B cell (primary cell): ENCODE data around the gene PLEKHO1. TPM values are rescaled to one million over a fixed set of nuclear protein-coding genes. Genes with fewer than 3 reads are reported as not detected.

ENCODE experiments used
- ATAC-seq: fragments of 200-7000 bp; cut with Tn5 transposase; one replicate; pipeline ENCODE4 v1.10.0; 2021; ENCODE audit warnings: low read depth, mild to moderate bottlenecking, moderate number of reproducible peaks, moderate library complexity
- CTCF ChIA-PET: fragments of 350-600 bp; sonication (Branson Sonifier 250); formaldehyde crosslinking; loops from one replicate; lab custom pipeline; 2021; ENCODE audit warnings: antibody characterized with exemption, inconsistent platforms; lab: Charles Lee
- POLR2A ChIA-PET: fragments of 350-600 bp; sonication (Branson Sonifier 250); formaldehyde crosslinking; loops from one replicate; lab custom pipeline; 2021; ENCODE audit warnings: antibody characterized with exemption; lab: Charles Lee
- DNase-seq: peaks from one replicate; pipeline ENCODE4 v3.0.0; 2013
- H2AFZ ChIP-seq: 2 replicates; pipeline ENCODE4 v1.6.1; 2012; ENCODE audit warnings: mild to moderate bottlenecking, low read depth, low read length; ENCODE audit not compliant: insufficient read depth, poor library complexity, severe bottlenecking
- H3K27ac ChIP-seq, 2 donors: 1 replicate in 1 of 2; 2 replicates in 1 of 2; pipeline ENCODE4 v1.5.1; 2012 to 2013; ENCODE audit warnings: low read length in 2 of 2, mild to moderate bottlenecking in 2 of 2, moderate library complexity in 1 of 2
- H3K27me3 ChIP-seq, 4 experiments: fragments of 200-600 bp in 1 of 4; sonication (generic) in 1 of 4; replicated peaks in 1 of 4; 1 replicate in 2 of 4; 2 replicates in 2 of 4; pipeline versions ENCODE4 v1.6.1 to v1.7.0; 2013 to 2016; ENCODE audit warnings: low read length in 3 of 4, mild to moderate bottlenecking in 2 of 4, mixed read lengths in 1 of 4, moderate library complexity in 1 of 4; ENCODE audit not compliant: insufficient read depth in 4 of 4, control insufficient read depth in 3 of 4; ENCODE audit errors: control extremely low read depth in 1 of 4
- H3K36me3 ChIP-seq, 2 experiments: replicated peaks in 1 of 2; 1 replicate in 1 of 2; 2 replicates in 1 of 2; pipeline versions ENCODE4 v1.6.1 to v1.7.1; 2013; ENCODE audit warnings: low read length in 1 of 2; ENCODE audit not compliant: insufficient read depth in 2 of 2, control insufficient read depth in 1 of 2; ENCODE audit errors: control extremely low read depth in 1 of 2, extremely low read depth in 1 of 2
- H3K4me1 ChIP-seq, 2 donors: fragments of 200-600 bp in 1 of 2; sonication (generic) in 1 of 2; 1 replicate in 1 of 2; 2 replicates in 1 of 2; pipeline versions ENCODE4 v1.5.1 to v1.6.1; 2013 to 2017; ENCODE audit warnings: low read length in 2 of 2; ENCODE audit not compliant: control insufficient read depth in 2 of 2, insufficient read depth in 2 of 2
- H3K4me2 ChIP-seq: replicated peaks from 2 replicates; pipeline ENCODE3; 2012; ENCODE audit warnings: mild to moderate bottlenecking, low read depth, low read length; ENCODE audit not compliant: poor library complexity, severe bottlenecking
- H3K4me3 ChIP-seq, 5 experiments: fragments of 200-600 bp in 1 of 5; sonication (generic) in 1 of 5; 1 replicate in 3 of 5; 2 replicates in 2 of 5; pipeline versions ENCODE4 v1.5.1 to v1.7.0; 2011 to 2016; ENCODE audit warnings: low read length in 4 of 5, mild to moderate bottlenecking in 4 of 5, low read depth in 2 of 5, control low read depth in 1 of 5, moderate library complexity in 1 of 5; ENCODE audit not compliant: insufficient read depth in 1 of 5; ENCODE audit errors: control extremely low read depth in 1 of 5, extremely low read depth in 1 of 5
- H3K79me2 ChIP-seq: fragments of 200-600 bp; sonication (generic); one replicate; pipeline ENCODE4 v1.6.0; 2016; ENCODE audit warnings: low read length; ENCODE audit not compliant: control insufficient read depth, insufficient read depth
- H3K9ac ChIP-seq: fragments of 200-600 bp; sonication (generic); 2 replicates; pipeline ENCODE4 v1.6.1; 2017; ENCODE audit warnings: mild to moderate bottlenecking, low read length, moderate library complexity
- H3K9me3 ChIP-seq, 3 donors: one replicate each; pipeline versions ENCODE4 v1.6.1 to v1.7.1; 2013; ENCODE audit warnings: low read length in 2 of 3; ENCODE audit not compliant: control insufficient read depth in 2 of 3, insufficient read depth in 1 of 3; ENCODE audit errors: control extremely low read depth in 1 of 3
- H4K20me1 ChIP-seq: 2 replicates; pipeline ENCODE4 v1.6.0; 2012; ENCODE audit warnings: mild to moderate bottlenecking, low read length; ENCODE audit not compliant: insufficient read depth, control insufficient read depth, poor library complexity, severe bottlenecking
- H3K27ac Mint-ChIP-seq: one replicate; pipeline ENCODE4 v1.8.0; 2021; ENCODE audit warnings: mixed read lengths
- H3K27me3 Mint-ChIP-seq: one replicate; pipeline ENCODE4 v1.8.0; 2021; ENCODE audit warnings: mixed read lengths
- H3K4me1 Mint-ChIP-seq: one replicate; pipeline ENCODE4 v1.8.0; 2021; ENCODE audit warnings: mixed read lengths
- H3K4me3 Mint-ChIP-seq: one replicate; pipeline ENCODE4 v1.8.0; 2021; ENCODE audit warnings: mixed read lengths
- H3K9me3 Mint-ChIP-seq: one replicate; pipeline ENCODE4 v1.8.0; 2022; ENCODE audit warnings: mixed read lengths; ENCODE audit not compliant: insufficient read depth
- CTCF ChIP-seq: fragments of 200-600 bp; IDR thresholded peaks from one replicate; pipeline ENCODE4 v1.8.0; 2022; ENCODE audit warnings: antibody characterized with exemption, mild to moderate bottlenecking
- EZH2 ChIP-seq: IDR thresholded peaks from 2 replicates; pipeline ENCODE4 v1.6.1; 2012; ENCODE audit warnings: borderline replicate concordance, low read depth, mild to moderate bottlenecking, moderate library complexity, low read length; ENCODE audit not compliant: insufficient read depth, poor library complexity, severe bottlenecking
- WGBS: methylation state at CpG from one replicate; pipeline ENCODE4 v1.1.5; 2013; ENCODE audit warnings: missing lambda C conversion rate; ENCODE audit not compliant: insufficient coverage; 5-methylcytosine and 5-hydroxymethylcytosine counted together
- intact Hi-C: fragments of 100-400 bp; cut with micrococcal nuclease; formaldehyde crosslinking; loops from one replicate; pipeline ENCODE4 v1.10.0; 2022
- polyA plus RNA-seq: library from polyadenylated mRNA; depleted of rRNA; stranded (reverse); fragments of >200 nt; gene quantifications from 2 replicates; pipeline ENCODE4 v1.2.3, GENCODE V29; 2012
- total RNA-seq, 2 donors: library from RNA; stranded (reverse); fragments of 120-200 nt in 1 of 2; gene quantifications; 1 replicate in 1 of 2; 2 replicates in 1 of 2; pipeline versions ENCODE4 v1.2.3 to v1.2.4, GENCODE V29; 2013 to 2022

The PLEKHO1 gene
- total and polyA plus RNA-seq, 2 donors (not counting 1 experiment from before 2014, with no cell fraction given), result 129 to 186 TPM

GRCh38 chr1:150127868-150128267 lies 21.8 kb upstream of the PLEKHO1 start:
- H3K27me3 Mint-ChIP-seq, result no peaks in the 10 kb centered on the region
- no peak overlapping the region for H3K27ac Mint-ChIP-seq
- H3K9ac ChIP-seq, result no peak overlapping the region
- ChIA-PET POLR2A (no interaction called here), CTCF (interaction anchor here (0.6 to 2.6 kb wide), 4 partner anchors 15 to 37 kb away, joined by 3 to 8 read pairs (median 3); no protein-coding TSS in a partner anchor)
- H3K4me1 Mint-ChIP-seq, result peaks cover 10% of the 10 kb centered on the region
- TF ChIP-seq EZH2 (no peak), CTCF (no peak)
- DNase-seq (no peak), ATAC-seq (no peak)
- no peak overlapping the region for H3K4me3 ChIP-seq
- no peaks in the 10 kb centered on the region for H4K20me1 ChIP-seq
- 100% methylated on average over 2 of the region's 7 CpGs for WGBS
- H3K27me3 ChIP-seq, result no peaks in the 10 kb centered on the region
- no peaks in the 10 kb centered on the region for H3K9me3 Mint-ChIP-seq
- peaks cover 6 to 11% of the 10 kb centered on the region in 2 donors for H3K4me1 ChIP-seq
- no peak overlapping the region for H2AFZ ChIP-seq
- H3K36me3 ChIP-seq, result no peaks in the 10 kb centered on the region
- no peaks in the 10 kb centered on the region for H3K9me3 ChIP-seq
- intact Hi-C loops, result loop anchor here (5.0 kb wide), 1 partner anchor 34 kb away; no protein-coding TSS in a partner anchor
- H3K4me2 ChIP-seq, result peak overlapping the region; percentile 45
- no peak overlapping the region for H3K27ac ChIP-seq
- H3K4me3 Mint-ChIP-seq, result no peak overlapping the region
- H3K79me2 ChIP-seq, result peaks cover 2% of the 10 kb centered on the region

GRCh38 chr1:150132372-150132771 lies 17.3 kb upstream of the PLEKHO1 start:
- no peak overlapping the region for H3K4me3 Mint-ChIP-seq

More at GRCh38 chr1:150132372-150132771, 17.3 kb upstream of the PLEKHO1 start:
- Mint-ChIP-seq H3K27ac (no peak overlapping the region), H3K4me1 (peaks cover 4% of the 10 kb centered on the region), H3K27me3 (no peaks in the 10 kb centered on the region), H3K9me3 (no peaks in the 10 kb centered on the region)
- H3K9ac ChIP-seq, result no peak overlapping the region
- no peak overlapping the region for H3K4me2 ChIP-seq
- no peaks in the 10 kb centered on the region for H3K36me3 ChIP-seq
- H3K4me1 ChIP-seq, result peaks cover 3 to 7% of the 10 kb centered on the region in 2 donors
- intact Hi-C loops, result no loop called here
- no peak for DNase-seq
- H3K79me2 ChIP-seq, result peaks cover 2% of the 10 kb centered on the region
- no peaks in the 10 kb centered on the region for H3K27me3 ChIP-seq
- H4K20me1 ChIP-seq, result no peaks in the 10 kb centered on the region
- ChIA-PET CTCF (interaction anchor here (1.6 kb wide), 1 partner anchor 55 kb away, joined by 5 read pairs; no protein-coding TSS in a partner anchor), POLR2A (no interaction called here)
- ATAC-seq, result no peak
- H3K4me3 ChIP-seq, result no peak overlapping the region
- peaks cover 0 to 2% (median 0%) of the 10 kb centered on the region in 3 donors for H3K9me3 ChIP-seq
- TF ChIP-seq CTCF, result no peak
- no peak for TF ChIP-seq EZH2
- no peak overlapping the region for H2AFZ ChIP-seq
- WGBS, result no CpG with 5 or more reads among the region's 1 CpG
- no peak overlapping the region for H3K27ac ChIP-seq
